ENCODE measurements around the gene CCDC9B.

The CCDC9B gene

DNA sequence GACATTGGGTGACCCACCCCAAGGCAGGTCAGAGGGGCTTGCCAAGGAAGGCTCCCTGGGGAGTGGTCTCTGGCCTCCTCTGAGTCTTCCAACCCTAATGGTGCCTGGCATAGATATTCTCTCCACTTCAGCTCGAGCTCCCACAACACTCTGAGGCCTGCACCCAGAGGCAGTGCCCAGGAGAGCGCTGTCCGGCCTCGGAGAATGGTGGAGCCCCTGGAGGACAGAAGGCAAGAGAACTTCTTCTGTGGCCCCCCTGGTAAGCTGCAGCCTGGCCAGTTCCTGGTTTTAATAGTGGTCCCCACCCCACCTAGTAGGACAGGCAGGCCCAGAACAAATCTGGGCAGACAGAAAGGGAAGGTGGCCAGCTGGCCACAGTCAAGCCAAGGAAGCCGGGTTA is 24.3 kb upstream of the CCDC9B start:
- no peak for DNase-seq

DNA sequence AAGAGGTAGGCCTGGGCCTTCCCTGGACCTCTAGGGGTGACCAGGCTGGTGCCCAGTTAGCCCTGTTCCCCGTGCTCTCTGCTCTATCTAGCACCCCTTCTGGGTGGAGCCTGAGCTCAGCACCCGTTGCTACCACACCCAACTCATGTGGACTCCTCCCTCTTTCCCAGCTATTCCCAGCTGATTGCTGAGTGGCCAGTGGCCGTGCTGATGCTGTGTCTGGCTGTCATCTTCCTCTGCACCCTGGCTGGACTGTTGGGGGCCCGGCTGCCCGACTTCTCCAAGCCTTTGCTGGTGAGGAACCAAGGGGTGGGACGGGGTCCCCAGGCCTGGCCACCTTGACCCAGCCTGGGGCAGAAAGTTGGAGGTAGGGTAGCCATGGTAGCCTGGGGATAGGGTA is 23.5 kb upstream of the CCDC9B start:
- no peak for DNase-seq

DNA sequence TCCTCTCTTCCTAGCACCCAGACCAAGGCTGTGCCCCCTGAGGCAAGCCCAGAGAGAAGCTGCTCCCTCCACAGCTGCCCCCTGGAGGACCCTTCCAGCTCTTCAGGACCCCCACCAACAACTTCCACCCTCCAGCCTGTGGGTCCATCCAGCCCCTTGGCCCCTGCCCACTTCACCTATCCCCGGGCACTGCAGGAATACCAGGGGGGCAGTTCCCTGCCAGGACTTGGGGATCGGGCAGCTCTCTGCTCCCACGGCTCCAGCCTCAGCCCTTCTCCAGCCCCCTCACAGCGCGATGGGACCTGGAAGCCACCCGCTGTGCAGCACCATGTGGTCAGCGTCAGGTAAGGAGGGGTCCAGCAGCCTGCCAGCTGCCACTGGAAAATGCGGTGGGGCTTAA is 22.9 kb upstream of the CCDC9B start:
- DNase-seq, result no peak

DNA sequence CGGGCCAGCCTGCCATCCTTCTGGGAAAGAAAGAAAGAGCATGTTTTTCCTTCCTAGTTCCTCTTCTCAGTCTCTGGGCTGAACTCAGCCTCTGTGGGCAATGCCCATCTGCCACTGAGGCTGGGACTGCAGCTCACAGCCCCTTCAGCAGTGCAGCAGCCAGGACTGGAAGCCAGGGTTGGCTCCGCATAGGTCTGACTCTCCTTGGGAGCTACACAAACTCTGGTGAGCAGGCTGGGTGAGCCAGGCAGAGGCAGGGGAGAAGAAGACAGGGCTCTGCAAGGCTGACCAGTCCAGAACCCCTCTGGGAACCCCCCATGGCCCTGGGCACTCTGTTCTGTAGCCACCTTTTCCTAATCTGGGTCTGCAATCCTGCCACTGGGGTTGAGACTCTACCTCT is 20.9 kb upstream of the CCDC9B start:
- DNase-seq, result no peak

DNA sequence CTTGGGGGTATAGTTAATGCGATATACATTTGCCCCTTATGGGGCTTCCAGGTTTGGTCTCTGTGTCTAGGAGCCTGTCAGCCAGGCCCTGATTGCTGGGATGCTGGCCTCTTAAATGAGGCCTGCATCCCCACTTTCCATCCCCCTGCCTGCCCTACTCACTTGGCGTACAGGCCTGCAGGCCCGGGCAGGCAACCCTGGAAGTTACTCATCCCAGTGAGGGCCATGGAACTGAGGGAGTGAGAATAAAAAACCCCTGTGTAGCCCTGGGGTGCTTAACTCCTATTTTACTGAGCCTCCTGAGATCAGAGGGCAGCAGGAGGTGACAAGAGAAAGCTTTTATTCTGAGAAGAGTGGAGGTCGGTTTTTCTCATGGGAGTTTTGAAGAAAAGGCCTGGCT is 19.3 kb upstream of the CCDC9B start:
- no peak for DNase-seq

DNA sequence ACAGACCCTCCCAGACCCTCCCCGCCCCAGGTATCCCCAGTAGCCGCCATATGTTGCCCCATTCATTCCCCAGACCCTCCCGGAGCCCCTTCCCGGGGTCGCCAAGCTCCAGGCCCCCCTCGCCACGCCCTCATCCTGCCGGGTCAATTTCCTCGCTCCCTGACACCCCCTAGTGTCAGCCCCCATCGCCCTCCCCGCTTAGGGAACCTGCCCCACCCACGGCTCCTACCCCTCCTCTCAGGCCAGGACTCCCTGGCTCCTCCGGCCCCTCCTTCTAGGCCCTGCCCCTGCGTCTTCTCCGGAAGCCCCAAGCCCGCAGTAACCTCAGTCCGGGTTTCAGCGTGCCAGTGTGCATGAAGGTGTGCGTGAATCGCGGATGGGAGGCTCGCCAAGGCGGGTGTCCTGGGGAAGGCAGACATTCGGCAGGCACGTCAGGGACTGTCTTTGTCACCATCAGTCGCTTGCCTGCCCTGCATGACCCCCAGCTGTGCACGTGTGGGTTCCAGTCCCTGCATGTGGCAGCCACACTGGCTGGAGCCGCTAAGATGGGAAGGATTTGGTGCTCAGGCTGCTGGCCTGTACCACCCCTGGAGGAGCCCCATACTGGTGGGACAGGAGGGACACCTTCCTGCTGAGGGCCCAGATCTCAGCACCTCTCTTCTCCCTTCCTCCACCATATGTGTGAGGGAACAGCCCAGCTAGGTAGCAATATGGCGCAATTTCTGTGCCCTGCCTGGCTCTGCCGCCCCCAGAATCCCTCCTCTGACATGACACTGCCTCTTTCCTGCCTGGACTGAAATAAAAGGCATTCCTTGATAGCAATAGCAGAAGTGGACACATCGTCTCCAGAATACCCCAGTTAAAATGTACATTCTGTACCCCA is 18.0 kb upstream of the CCDC9B start:
- no peak for DNase-seq

DNA sequence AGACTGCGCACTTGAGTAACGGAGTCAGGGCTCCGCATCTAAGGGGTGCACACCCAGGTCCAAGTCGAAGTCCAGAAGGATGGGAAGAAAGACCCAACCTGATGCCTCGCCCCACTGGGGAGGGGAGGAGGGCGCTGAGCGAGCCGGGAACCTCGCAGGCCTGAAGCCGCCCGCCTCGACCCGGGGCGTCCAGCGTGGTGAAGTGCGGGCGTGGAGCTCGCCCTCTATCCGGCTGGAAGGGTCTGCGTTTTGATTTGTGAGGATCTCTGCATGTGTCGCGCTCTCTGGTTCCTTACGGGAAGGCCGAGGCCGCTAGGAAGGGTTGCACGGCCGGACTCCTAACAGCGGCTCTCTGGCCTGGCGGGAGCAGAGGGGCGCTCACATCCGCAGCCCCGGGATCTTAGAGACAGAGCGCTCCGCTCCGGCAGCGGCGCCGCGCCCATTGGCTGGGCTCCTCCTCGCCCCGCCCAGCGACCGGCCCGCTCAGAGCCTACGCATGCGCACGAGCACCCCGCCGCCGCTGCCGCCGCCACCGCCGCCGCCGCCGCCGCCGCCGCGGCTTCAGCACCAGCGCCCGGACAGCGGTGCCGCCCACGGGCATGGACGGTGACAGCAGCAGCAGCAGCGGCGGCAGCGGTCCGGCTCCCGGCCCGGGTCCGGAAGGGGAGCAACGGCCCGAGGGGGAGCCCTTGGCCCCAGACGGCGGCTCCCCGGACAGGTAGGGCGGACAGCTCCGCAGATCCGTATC is 17.2 kb upstream of the CCDC9B start, which contains the start of gene DISP2:
Gene DISP2, plus strand, starts transcription at position 497 of the 748 bp plus-strand sequence. Its CDS starts 103 bp downstream, at position 600.
- peak; percentile 90 for DNase-seq

DNA sequence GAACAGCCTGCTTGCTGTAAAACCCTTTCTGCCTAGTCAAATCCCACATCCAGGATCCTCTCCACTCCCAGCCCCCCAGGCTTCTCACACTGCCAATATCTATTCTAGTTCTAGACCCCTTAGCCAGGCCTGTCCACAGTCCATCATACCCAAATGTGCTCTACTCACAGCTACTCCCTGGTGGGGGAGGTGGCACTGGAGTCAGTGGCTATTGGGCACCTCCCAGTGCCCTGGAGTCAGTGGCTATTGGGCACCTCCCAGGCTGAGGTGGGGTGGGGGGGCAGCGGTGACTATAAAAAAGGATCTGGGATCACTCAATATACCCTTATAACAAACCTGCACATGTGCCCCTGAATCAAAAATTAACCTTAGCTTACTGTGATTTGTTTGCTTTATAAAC is 16.5 kb upstream of the CCDC9B start:
- DNase-seq, result no peak

DNA sequence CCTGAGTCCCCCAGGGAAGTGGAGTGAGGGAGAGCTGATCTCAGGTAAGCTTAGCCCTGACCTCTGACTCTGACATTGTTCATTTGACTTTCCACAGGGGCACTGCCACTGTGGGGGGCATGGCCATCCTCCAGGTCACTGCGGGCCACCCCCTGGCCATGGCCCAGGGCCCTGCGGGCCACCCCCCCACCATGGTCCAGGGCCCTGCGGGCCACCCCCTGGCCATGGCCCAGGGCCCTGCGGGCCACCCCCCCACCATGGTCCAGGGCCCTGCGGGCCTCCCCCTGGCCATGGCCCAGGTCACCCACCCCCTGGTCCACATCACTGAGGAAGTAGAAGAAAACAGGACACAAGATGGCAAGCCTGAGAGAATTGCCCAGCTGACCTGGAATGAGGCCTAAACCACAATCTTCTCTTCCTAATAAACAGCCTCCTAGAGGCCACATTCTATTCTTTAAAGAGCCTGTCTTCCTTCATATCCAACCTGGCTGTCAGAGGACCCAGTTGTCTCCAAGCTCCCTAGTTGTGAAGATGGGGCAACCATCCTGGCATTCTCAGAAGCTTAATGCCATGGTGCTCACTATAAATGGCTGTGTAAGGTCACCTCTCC is 15.3 kb upstream of the CCDC9B start:
- DNase-seq, result no peak

DNA sequence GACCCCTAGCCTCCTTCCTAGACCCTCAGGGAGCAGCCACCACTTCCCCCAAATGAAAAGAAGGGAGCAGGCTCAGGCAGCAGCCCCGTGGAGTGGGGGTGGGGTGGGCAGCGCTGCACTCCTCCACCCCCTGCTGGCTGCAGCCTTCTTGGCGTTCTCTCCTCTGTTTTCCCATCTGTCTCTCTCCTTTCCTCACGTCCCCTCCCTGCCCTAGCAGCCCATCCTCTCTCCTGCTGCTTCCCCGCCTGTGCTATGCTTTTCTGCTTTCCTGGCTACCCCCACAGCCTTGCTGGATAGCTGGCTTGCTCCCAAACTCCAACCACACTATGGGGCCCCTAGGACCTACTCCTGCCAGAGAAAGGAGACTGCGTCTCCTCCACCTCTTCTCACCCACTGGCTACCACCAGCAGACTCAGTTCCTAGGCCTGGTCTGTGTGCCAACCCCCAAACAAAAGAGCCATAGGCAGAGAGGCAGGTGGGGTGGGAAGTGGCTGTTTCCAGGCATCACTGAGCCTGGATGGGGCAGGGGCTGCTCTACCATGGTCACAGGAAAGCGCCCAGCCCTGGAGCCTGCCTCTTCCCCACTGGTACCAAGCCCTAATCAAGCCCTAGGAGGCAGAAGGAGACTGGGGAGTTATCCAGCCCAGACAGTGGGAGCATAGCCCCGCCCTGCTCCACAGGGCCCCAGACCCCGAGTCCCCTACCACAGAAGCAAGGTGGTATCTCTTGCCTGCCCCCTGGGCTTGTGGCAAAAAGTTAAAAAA is 13.9 kb upstream of the CCDC9B start:
- DNase-seq, result no peak

DNA sequence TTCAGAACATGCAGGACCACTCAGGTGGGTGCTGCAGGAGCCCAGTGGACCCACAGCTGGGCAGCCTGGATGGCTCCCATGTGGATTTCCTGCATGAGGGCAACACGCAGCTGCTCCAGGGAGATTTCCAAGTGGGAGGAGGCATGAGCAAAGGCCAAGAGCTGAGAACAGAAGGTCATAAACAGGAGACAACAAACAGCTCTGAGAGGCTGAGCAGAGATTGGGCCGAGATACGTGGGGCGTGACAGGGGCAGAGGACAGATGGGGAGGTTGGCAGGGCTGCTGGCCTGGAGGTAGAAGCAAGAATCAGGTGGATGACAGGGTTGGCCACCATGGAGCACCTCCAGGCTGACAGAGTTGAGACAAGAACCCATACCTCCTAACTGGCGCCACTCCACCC is 13.0 kb upstream of the CCDC9B start:
- no peak for DNase-seq

DNA sequence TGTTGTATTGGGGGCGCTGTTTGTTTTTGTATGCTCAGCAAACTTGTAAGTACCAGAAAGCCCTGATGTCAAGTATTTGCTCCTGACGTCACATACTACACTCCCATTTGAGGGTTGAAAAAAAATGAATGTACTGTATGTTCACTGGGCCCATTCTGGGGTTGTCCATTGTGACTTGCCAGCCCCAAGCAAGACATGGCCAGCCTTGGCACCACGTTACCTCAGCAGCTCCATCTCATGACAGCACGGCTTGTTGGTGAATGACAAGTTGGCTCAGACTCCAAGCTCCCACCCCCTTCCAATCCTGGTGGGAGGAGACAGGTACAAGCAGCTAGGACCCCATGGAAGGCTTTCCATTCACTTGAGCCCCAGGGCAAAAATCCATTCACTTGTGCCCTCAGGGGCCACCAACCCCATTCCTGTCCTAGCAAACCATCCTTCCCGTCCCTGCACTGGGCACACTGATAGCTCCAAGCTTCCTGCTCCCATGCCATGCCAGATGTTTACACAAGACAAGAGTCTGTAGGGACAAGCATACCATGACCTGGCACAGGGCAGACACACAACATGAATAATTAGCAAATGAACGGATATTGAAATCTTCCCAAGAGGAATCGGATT is 11.7 kb upstream of the CCDC9B start:
- DNase-seq, result no peak

DNA sequence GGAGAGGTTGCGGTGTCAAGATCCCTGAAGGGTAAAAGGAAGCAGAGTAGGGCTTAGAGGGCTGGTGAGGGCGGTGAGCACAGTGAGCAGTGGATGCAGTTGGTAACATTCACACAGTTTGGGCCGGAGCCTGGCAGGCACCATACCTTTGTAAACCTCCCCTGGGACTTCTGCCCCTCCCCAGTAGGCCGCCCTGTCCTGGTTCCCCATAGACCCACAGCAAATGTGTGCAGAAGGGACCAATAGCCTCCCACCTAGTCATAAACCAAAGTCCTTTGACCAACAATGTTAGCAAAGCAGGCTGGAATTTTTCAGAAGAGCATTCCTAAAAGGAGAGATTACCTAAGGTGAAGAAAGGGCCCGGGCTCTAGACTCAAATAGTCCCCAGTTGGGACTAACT is 8.4 kb upstream of the CCDC9B start:
- DNase-seq, result no peak

DNA sequence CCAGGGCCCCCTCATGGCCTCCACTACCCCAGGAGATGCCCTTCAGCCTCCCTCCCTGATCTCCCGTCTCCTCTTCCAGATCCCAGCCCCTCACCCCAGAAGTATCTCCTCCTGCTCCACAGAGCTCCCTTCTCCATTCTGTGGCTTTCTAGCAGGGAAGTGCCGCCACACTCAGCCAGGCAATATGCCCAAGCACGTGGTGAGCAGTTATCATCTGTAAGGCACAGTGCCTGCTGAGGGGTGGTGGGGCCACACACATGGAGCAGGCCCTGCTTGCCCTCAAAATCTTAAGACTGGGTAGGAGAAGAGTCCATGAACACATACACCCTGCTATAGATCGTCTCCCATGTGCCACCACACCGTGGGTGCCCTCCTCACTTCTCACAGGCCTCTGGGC is 7.7 kb upstream of the CCDC9B start:
- no peak for DNase-seq

DNA sequence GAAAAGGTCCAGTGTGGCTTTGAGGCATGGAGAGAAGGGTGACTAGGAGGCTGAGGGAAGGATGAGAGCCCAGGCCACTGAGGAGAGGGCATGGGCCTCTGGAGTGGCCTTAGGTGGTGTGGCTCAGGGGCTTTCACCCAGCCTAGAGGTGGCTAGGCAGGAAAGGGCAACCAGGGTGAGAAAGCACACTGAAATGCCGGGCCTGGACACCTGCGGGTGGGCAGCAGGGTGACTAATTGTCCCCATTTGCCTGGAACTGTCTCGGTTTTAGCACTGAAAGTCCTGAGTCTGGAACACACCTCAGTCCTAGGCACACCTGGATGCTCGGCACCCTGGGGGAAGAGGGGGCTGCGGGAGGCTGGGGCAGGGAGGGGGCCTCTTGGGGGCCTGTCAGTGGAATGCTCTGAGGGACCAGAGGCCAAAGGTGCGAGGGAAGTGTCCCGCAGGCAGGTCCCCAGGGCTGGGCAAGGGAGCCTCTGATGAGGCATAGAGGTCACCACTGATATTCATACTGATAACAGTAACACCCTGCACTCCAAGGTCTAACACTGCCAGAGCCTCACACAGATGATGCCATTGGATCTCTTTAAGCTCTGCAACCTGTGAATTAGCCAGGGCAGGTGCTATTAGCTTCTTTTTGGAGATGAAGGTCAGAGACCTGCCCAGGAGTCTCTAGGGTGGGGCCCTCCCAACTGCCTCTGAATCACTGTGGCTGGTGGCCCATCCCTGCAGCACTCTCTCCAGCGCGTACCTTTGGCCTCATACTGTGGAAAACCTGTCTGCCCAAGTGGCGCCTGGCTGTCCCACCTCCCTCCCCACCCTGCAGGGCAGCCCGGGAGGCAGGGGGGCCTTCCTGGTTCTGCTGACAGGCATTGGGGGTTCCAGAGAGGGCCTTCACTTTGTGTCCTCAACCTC is 7.1 kb upstream of the CCDC9B start:
- no peak for DNase-seq

DNA sequence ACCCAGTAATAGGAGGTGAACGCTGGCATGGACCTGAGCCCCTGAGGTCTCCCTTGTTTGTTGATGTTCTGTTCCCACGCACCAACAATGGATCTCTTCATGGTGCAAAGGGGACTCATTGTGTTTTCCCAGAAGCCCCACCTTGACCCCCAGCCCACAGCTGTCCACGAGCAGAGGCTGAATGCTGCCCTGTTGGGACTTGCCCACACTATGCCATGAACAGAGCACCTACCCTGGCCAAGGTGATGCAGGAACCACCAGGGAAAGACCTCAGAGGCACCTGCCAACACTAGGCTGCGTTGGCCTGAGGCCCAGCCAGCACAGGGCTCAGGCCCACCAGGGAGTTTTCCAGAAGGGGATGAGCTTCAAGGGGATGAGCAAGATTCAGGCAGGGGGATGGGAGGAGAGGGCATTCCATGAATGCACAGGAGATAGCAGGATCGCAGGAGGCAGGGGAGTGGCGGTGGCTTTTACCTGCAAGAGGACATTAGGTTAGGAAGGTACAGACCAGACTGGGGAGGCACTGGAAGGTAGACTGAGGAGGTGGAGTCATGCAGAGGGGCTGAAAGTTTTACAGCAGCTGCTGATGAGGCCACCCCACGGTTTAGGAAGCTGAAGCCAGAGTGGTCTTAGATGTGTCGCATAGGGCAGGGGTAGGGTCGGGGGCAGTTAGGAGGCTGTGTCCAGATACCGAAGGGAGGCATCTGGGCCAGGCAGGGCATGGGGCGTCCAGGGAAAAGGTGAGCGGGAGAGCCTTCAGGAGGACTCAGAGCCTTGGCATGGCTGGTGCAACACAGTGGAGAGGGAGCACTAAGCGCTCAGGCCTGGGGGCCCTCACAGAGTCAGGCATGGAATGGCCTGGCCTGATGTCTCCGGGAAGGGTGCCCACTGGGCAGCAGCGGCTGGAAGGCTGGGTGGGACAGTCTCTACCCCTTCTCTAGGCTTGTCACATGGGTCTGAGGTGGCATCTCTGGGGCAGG is 6.1 kb upstream of the CCDC9B start:
- no peak for DNase-seq

DNA sequence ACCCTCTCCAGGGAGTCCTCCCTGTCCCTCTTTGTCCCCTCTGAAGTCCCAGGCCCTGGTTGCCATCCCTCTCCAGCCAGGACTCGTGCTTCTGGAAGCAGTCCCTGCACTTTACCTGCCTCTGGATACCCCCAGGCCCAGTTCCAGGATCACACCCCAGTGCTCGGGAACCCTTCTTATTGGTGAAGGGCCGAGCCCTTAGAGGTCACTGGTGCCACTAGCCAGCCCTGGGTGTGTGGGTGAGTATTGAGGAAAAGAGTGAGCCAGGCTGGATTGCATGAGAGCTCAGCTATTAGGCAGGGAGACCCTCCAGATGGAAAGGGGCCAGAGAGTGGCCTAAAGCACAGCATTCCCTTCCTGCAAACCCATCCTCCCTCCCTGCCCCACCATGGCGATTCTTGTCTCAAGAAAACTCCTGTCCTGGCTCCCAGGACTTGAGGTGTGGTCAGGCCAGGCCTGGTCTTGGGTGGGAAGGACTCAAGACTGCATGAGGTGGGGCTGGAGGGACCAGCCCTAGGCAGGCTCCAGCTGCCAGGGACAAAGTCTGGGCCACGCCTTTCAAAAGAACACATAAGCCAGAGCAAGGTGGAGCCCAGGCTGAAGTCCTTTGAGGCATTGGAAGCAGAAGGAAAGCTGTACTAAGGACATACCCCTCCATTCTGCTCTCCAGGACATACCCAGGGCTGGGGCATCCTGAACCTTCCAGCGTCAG is 5.3 kb upstream of the CCDC9B start:
- no peak for DNase-seq

DNA sequence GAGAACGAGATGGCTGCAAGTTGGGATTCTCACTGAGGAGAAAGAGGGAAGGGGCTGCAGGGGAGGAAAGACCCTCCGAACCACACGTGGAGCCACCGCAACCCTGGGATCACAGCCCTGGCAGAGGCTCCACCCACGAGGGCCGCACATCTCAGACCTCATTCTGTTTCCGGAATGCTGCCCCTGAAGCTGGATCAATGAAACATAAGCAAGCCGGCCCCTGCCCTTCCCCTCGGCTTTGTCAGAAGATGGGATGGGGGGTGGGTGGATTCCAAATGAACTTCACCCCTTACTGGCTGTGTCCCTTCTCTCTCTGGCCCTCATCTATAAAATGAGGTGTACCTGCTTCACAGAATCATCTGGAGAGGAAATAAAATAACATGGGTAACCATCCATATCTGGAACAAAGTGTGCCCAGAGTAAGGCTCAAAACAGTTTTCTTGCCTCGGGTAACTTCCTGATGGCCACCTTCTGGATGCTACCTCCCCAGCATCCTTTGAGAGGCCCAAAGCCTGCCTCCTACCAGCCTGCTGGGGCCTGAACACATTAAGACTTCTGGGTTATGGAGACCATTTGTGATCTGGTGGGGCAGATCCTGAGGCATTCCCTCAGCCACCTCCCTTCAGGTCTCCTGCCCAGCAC is 4.6 kb upstream of the CCDC9B start:
- no peak for DNase-seq

DNA sequence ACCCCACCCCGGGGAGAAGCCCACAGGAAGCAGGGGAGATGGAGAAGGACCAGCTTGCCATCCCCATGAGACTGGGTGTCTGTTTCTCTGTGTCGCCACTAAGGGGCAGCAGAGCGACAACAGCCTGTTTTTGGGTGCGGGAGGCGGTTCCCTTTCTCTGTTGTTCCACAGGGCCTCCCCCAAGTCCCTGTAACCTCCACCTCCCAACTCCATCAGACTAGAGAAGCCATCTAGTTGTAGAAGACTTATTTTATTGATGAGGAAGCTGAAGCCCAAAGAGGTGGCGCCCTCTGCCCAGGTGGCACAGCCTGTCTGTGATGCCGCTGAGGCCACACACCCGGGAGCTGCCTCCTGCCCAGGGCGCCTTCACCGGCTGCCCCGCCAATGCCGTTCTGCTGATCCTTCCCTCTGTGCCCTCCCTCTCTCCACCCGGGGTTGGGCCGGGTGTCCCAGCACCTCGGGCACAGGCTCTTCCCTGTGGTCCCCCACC is 3.9 kb upstream of the CCDC9B start:
- peak; percentile 69 to 70 for DNase-seq

Measured in stimulated activated CD4-positive, alpha-beta T cell treated with anti-CD3 and anti-CD28 coated beads, Interleukin-2, amount 100 ng/mL, for 48 hours (primary cell).